Tibial nerve (tissue), 4 donors: ENCODE data around the gene CAP2.

ENCODE experiments used
- EP300 ChIP-seq, 2 donors: sonication (generic); formaldehyde crosslinking; IDR thresholded peaks; one replicate each; pipeline ENCODE4 v1.6.1; 2017; ENCODE audit warnings: antibody characterized with exemption in 2 of 2, mild to moderate bottlenecking in 1 of 2
- POLR2A ChIP-seq, 2 donors: fragments of 450-650 bp; IDR thresholded peaks; one replicate each; pipeline ENCODE4 v1.6.1; 2017; ENCODE audit warnings: antibody characterized with exemption in 2 of 2, mild to moderate bottlenecking in 2 of 2, moderate library complexity in 2 of 2
- TF ChIP-seq, protein P1 (sequence below), 5 experiments: fragments of 200-600 bp in 3 of 5; fragments of 450-650 bp in 2 of 5; sonication (generic) in 3 of 5; IDR thresholded peaks; one replicate each; pipeline ENCODE4 v1.5.1; 2016 to 2019; ENCODE audit warnings: antibody characterized with exemption in 5 of 5, mild to moderate bottlenecking in 3 of 5, moderate library complexity in 2 of 5

- TF ChIP-seq, protein P1, sequence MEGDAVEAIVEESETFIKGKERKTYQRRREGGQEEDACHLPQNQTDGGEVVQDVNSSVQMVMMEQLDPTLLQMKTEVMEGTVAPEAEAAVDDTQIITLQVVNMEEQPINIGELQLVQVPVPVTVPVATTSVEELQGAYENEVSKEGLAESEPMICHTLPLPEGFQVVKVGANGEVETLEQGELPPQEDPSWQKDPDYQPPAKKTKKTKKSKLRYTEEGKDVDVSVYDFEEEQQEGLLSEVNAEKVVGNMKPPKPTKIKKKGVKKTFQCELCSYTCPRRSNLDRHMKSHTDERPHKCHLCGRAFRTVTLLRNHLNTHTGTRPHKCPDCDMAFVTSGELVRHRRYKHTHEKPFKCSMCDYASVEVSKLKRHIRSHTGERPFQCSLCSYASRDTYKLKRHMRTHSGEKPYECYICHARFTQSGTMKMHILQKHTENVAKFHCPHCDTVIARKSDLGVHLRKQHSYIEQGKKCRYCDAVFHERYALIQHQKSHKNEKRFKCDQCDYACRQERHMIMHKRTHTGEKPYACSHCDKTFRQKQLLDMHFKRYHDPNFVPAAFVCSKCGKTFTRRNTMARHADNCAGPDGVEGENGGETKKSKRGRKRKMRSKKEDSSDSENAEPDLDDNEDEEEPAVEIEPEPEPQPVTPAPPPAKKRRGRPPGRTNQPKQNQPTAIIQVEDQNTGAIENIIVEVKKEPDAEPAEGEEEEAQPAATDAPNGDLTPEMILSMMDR (IDR thresholded peaks at IDR 0.05), result no peak
- TF ChIP-seq EP300 (IDR thresholded peaks at IDR 0.05) (no peak), POLR2A (IDR thresholded peaks at IDR 0.05) (no peak)
These were observed 67.5 kb downstream of the CAP2 start for GRCh38 chr6:17460862-17461261.
